ENCODE measurements around the gene AARS2.

The AARS2 gene

GRCh38 chr6:44298864-44299263 lies 14.3 kb downstream of the AARS2 start:
- DNase-seq: no peak

- DNase-seq: no peak
Measured at GRCh38 chr6:44298055-44298803, 14.9 kb downstream of the AARS2 start.

GRCh38 chr6:44297063-44298038 lies 15.8 kb downstream of the AARS2 start:
- no peak for DNase-seq

DNA sequence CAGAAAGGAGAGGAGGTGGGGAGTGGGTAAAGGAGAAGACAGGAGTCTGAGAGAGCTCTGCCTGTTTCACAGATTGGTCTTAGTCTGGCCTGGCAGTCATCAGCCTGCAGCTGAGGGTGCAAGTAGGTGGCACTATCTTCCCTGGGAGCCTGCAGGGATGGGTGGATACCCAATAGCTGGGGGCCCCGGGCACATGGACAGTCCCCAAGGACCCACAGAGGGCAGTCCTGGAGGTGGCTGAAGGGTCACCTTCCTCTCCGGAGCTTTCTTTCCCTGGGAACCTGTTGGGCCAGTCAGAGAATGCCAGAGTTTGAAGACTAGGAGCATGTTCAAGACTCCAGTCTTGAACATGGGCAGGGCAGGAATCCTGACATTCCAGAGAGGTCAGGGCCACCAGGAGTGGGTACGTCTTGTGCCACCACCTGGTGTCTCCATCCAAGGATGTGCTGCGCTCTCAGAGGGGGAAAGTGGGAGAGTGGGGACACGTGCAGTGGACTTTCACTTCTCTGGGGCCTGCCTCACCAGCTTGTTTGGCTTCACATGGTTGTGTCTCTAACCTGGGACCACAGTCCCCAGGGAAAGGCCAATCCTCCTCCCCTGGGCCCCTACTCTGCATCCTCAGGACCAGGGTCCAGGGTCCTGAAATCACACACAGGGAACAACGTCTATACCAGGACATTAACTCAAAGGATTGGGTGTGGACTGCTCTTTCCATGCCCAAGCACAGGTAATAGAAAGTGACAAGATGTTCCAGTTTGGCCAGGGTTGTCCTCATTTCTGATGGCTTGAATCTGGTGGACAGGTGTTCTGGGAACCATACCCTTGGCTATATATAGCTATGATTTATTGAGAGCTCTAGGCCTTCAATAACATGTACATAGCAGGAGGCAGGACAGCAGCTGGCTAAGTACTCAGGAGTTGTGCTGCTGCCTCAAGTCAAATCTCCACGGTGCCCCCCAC lies 18.0 kb downstream of the AARS2 start:
- DNase-seq: no peak

DNA sequence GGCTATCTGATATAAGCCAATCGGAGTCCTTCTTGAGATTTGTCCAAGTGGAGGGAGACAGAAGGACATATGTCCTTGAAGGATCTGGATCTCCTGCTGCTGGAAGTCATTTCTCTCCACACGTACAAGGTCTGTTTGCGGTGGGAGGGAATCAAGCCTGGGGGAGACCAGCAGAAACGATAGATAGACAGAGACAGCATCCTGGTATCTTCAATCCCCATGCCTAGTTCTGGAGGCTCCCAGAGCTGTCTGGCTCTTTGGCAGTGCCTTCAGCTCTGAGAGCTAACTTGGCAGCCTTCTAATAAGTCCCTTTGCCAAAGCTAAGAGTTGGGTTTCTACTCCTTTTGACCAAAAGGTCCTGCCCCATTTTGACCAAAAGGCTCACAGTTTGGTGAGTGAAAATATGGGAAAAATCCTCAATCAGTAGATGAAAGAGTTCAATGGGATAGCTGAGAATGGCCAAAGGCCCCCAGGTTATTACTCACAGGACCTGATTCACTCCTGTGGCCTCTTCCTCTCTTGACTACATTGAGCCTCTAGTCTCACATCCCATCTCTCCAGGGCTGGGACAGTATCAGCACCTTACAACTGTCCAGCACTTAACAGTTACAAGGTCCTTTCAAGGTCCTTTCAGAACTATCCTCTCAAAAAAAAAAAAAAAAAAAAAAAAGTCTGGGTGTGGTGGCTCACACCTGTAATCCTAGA lies 20.3 kb downstream of the AARS2 start:
- DNase-seq: no peak

DNA sequence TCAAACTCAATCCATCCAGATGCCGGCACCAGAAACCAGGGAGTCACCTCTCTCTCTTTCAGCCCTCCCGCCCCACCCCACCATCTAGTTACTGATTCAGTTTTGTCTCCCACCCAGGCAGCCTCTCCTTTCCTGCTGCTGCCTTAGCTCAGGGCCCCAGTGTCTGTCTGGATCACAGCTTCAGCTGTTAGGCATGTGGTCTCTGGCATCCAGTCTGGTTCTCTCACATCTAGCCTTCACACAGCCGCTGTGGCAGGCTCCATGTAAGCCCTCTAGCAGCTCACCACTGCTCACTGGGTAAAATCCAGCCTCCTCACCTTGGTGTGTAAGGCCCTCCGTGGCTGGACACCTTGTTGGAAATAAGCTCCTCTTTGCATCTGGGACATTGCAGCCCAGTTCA lies 21.3 kb downstream of the AARS2 start:
- DNase-seq: no peak

- DNase-seq: no peak
Measured at GRCh38 chr6:44289726-44290260, 23.4 kb downstream of the AARS2 start.

DNA sequence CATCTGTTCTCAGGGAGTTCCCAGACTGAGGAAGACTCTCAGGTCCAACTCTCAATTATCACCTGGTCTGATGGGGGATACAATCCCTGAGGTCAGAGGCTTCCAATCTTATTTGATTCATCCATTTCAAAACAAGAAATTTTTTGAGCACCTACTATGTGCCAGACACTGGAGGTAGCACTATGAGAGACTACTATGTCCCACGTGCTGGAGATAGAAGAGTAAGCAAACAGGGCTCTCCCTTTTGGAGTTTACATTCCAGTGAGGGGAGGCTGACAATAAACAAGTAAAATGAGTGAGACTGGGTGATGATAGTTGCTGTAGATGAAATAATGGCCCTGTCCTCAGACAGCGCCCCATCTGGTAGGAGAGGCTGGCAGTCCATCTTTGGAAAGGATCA lies 26.4 kb downstream of the AARS2 start:
- DNase-seq: no peak

DNA sequence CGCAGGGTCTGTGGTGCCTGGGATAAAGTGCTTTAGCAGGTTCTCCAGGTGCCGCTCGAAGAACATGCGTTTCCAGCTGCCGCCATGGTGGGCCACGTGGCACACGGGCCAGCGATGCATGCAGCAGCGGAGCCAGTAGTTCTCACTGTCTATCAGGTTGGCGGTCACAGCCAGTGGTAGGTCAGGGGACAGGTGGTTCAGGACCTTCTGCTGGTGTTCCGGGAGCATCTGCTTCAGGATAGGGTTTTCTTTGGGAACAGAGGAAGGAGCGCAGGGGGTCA lies 26.9 kb downstream of the AARS2 start:
- no peak for DNase-seq

DNA sequence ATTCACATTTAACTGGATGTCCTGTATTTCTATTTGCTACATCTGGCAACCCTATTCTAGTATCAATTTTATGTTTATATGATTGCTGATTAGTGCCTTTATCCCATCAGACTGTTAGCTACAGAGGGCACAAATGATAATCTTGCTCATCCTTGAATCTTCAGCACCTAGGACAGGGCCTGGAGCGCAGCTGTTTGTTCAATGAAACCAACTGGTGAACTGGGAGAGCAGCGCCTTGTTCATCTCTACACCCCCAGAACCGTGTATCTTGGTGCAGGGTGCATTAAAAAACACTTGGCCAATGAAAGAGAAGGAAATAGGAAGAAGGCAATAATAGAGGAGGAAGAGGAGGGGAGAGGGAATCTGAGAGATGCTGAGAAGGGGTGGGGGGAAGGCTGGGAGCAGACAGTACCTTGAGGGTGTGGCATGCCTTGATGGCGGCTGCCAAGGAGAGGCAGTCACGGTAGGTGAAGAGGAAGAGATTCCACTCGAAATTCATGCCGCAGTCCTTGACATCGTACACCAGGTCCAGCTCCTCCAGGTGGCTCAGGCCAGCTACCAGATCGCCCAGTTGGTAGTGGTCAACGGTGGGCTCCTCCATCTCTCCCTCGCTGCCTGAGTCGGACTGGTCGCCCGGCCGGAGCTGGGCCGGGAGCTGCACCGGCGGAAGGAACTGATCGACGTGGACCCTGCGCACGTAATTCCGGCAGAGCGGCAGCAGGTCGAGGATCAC lies 27.4 kb downstream of the AARS2 start:
- no peak for DNase-seq

DNA sequence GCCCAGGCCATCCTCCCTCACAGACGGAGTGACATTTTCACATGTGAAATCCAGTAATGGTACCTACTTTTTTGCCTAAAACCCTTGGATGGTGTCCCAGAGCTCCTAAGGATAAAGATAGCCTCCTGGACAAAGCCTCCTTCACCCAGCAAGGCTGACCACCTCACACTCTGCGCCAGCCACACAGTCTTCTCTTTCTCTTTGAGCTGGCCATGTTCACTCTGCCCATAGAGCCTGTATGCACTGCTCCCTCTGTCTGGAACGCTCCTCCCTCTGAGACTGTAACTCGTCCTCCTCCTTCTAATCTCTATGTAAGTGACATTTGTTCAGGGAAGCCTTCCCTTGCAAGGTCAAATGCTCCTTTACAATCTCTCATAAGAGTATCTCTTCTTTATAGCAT lies 28.3 kb downstream of the AARS2 start:
- DNase-seq: no peak

DNA sequence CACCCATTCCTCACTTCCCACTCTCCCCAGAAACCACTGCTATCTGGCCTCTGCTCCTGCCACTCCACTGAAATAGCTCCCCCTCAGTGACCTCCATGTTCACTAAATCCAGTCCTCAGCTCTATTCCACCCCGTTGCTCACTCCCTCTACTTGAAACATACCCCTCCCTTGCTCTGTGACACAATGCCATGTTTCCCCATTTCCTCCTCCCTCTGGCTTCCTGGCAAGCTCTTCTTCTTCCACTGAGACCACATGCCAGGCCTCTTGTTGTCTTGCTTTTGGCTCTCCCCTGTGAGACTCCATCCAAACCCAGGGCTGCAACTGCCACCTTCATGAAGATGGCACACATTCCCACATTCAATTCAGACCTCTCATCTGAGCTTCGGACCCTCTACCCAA lies 29.0 kb downstream of the AARS2 start:
- no peak for DNase-seq

GRCh38 chr6:44278774-44279697 lies 34.1 kb downstream of the AARS2 start:
- no peak for DNase-seq

DNA sequence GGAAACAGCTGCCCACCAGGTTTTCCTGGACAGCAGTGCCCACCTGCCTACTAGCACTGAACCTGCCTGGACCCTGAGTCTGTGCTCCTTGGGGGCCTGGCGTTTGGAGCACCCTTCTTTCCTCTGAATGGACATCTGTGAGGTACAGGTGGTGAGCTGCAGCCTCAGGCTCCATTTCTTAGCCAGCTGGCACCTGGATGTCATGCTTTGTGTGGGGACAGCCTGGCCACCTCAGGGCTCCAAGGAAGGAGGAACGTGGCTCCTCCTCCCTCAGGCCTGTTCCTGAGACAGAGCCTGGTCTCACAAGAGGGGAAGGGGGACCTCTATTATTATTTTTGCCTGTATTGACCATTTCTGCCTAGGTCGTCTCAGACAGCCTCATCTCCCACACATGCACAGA lies 34.8 kb downstream of the AARS2 start:
- no peak for DNase-seq

GRCh38 chr6:44277763-44278162 lies 35.4 kb downstream of the AARS2 start:
- no peak for DNase-seq

- DNase-seq: no peak
Measured at GRCh38 chr6:44276667-44277640, 36.2 kb downstream of the AARS2 start.

DNA sequence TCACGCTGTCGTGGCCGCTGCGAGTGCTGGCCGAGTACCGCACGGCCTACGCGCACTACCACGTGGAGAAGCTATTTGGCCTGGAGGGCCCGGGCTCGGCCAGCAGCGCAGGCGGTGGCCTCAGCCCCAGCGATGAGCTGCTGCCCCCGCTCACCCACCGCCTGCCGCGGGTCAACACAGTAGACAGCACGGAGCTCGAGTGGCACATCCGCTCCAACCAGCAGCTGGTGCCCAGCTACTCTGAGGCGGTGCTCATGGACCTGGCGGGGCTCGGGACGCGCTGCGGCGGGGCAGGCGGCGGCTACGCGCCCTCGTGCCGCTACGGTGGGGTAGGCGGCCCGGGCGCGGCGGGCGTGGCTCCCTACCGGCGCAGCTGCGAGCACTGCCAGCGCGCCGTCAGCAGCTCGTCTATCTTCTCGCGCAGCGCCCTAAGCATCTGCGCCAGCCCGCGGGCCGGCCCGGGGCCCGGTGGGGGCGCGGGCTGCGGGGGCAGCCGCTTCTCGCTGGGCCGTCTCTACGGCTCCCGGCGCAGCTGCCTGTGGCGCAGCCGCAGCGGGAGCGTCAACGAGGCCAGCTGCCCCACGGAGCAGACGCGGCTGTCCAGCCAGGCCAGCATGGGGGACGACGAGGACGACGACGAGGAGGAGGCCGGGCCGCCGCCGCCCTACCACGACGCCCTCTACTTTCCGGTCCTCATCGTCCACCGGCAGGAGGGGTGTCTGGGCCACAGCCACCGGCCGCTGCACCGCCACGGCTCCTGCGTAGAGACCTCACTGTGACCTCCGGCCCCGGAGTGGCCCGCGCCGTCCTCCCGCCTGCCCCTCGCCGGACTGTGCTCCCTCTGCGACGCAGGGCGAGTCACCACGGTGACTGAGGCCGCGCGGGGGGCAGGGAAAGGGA lies 37.1 kb downstream of the AARS2 start:
- DNase-seq: no peak

GRCh38 chr6:44275271-44275748 lies 37.8 kb downstream of the AARS2 start:
- no peak for DNase-seq

All from GDM1 (cell line).